Nephron (organoid): ENCODE measurements around the gene REPS2.

Source experiments
- H3K27ac Mint-ChIP-seq, 3 experiments: 2 replicates each; pipeline ENCODE4 v1.8.0; 2020; ENCODE audit warnings: mixed read lengths in 3 of 3, mild to moderate bottlenecking in 2 of 3, moderate library complexity in 1 of 3
- H3K27me3 Mint-ChIP-seq: 2 replicates; pipeline ENCODE4 v1.8.0; 2021; ENCODE audit warnings: low read depth, mild to moderate bottlenecking, moderate library complexity, mixed read lengths
- H3K36me3 Mint-ChIP-seq: 2 replicates; pipeline ENCODE4 v1.8.0; 2020; ENCODE audit warnings: low read depth, mixed read lengths
- H3K4me1 Mint-ChIP-seq: 2 replicates; pipeline ENCODE4 v1.8.0; 2020; ENCODE audit warnings: mixed read lengths
- H3K4me3 Mint-ChIP-seq, 3 experiments: 2 replicates each; pipeline ENCODE4 v1.8.0; 2020; ENCODE audit warnings: mild to moderate bottlenecking in 3 of 3, mixed read lengths in 3 of 3, moderate library complexity in 2 of 3
- H3K9me3 Mint-ChIP-seq: 2 replicates; pipeline ENCODE4 v1.8.0; 2020; ENCODE audit warnings: mixed read lengths
- CTCF ChIP-seq, 3 experiments: fragments of 200-600 bp; sonication (generic); IDR thresholded peaks; one replicate each; pipeline ENCODE4 v1.5.0; 2021; ENCODE audit warnings: antibody characterized with exemption in 3 of 3; ENCODE audit not compliant: unreplicated experiment in 3 of 3

Gene REPS2

GRCh38 chrX:16946361-16946964, at the start of gene REPS2:
TSS of gene REPS2 (plus strand) at chrX:16946658. CDS start at chrX:16946862, 204 bp downstream.
- H3K4me3 Mint-ChIP-seq = peak within 1 kb of the TSS; percentile 97 to 100 (median 98)
- H3K4me1 Mint-ChIP-seq = peaks cover 16% of the 10 kb centered on the region
- peaks cover 4% of the 10 kb centered on the region for H3K27me3 Mint-ChIP-seq
- H3K9me3 Mint-ChIP-seq = peaks cover 13% of the 10 kb centered on the region
- peak within 1 kb of the TSS in 2 of 3 experiments; percentile 77 to 85 for H3K27ac Mint-ChIP-seq
- no peak for TF ChIP-seq CTCF (IDR thresholded peaks at IDR 0.05; ENCODE audit: unreplicated experiment in 3 of 3)
- H3K36me3 Mint-ChIP-seq = no peaks in the 10 kb centered on the region

GRCh38 chrX:16897445-16897844, 49.0 kb upstream of the REPS2 start:
- H3K27me3 Mint-ChIP-seq = peaks cover 4% of the 10 kb centered on the region
- H3K9me3 Mint-ChIP-seq = no peaks in the 10 kb centered on the region
- H3K4me3 Mint-ChIP-seq = no peak overlapping the region
- peaks cover 6% of the 10 kb centered on the region for H3K4me1 Mint-ChIP-seq
- no peaks in the 10 kb centered on the region for H3K36me3 Mint-ChIP-seq
- H3K27ac Mint-ChIP-seq = no peak overlapping the region
- TF ChIP-seq CTCF (IDR thresholded peaks at IDR 0.05; ENCODE audit: unreplicated experiment in 3 of 3) = no peak

GRCh38 chrX:16903274-16904022, 43.0 kb upstream of the REPS2 start:
- no peak for TF ChIP-seq CTCF (IDR thresholded peaks at IDR 0.05; ENCODE audit: unreplicated experiment in 3 of 3)

GRCh38 chrX:16910376-16910775, 36.1 kb upstream of the REPS2 start:
- no peak overlapping the region for H3K4me3 Mint-ChIP-seq

More at GRCh38 chrX:16903274-16904022, 43.0 kb upstream of the REPS2 start:
- no peak overlapping the region for H3K27ac Mint-ChIP-seq
- H3K9me3 Mint-ChIP-seq = no peaks in the 10 kb centered on the region
- no peak overlapping the region for H3K4me3 Mint-ChIP-seq
- H3K4me1 Mint-ChIP-seq = no peaks in the 10 kb centered on the region
- H3K27me3 Mint-ChIP-seq = peaks cover 5% of the 10 kb centered on the region
- H3K36me3 Mint-ChIP-seq = no peaks in the 10 kb centered on the region

GRCh38 chrX:16914058-16914457, 32.4 kb upstream of the REPS2 start:
- Mint-ChIP-seq H3K36me3 (no peaks in the 10 kb centered on the region), H3K27me3 (no peaks in the 10 kb centered on the region), H3K27ac (no peak overlapping the region), H3K4me3 (no peak overlapping the region), H3K4me1 (no peaks in the 10 kb centered on the region), H3K9me3 (no peaks in the 10 kb centered on the region)
- TF ChIP-seq CTCF (IDR thresholded peaks at IDR 0.05; ENCODE audit: unreplicated experiment in 3 of 3) = no peak

More at GRCh38 chrX:16910376-16910775, 36.1 kb upstream of the REPS2 start:
- Mint-ChIP-seq H3K36me3 (no peaks in the 10 kb centered on the region), H3K27me3 (peaks cover 5% of the 10 kb centered on the region), H3K9me3 (no peaks in the 10 kb centered on the region), H3K4me1 (no peaks in the 10 kb centered on the region), H3K27ac (no peak overlapping the region)
- TF ChIP-seq CTCF (IDR thresholded peaks at IDR 0.05; ENCODE audit: unreplicated experiment in 3 of 3) = no peak
